Right lobe of liver (tissue), 4 donors: Measurements from ENCODE around the gene ERC2.

Experiments
- CTCF ChIP-seq, 4 donors: fragments of 200-600 bp in 3 of 4; fragments of 450-650 bp in 1 of 4; IDR thresholded peaks; one replicate each; pipeline versions ENCODE4 v1.5.1 to v1.8.0; 2016 to 2022; ENCODE audit warnings: antibody characterized with exemption in 4 of 4, mild to moderate bottlenecking in 2 of 4
- POLR2A ChIP-seq: fragments of 450-650 bp; IDR thresholded peaks from one replicate; pipeline ENCODE4 v1.6.1; 2017; ENCODE audit warnings: antibody characterized with exemption, mild to moderate bottlenecking
- donor health status: DM: no; HTN: no; CAD: no.
- donor health status: DM: no; HTN: no; CAD: no.
- donor health status: DM: no; HTN: yes; CAD: no.

GRCh38 chr3:56484525-56485032 is 16.3 kb upstream of the ERC2 start:
- no peak for TF ChIP-seq CTCF (IDR thresholded peaks at IDR 0.05)
- no peak for TF ChIP-seq POLR2A
